ENCODE results near the gene GGA3.

The GGA3 gene

GRCh38 chr17:75250009-75250471 is 11.4 kb downstream of the GGA3 start:
- H3K4me3 ChIP-seq (ENCODE audit: low read length) = peak overlapping the region; percentile 50
- DNase-seq (ENCODE audit: low read depth) = peak; percentile 74
- TF ChIP-seq CTCF (conservative IDR thresholded peaks at IDR 0.05; ENCODE audit: low read length) = no peak

GRCh38 chr17:75249564-75249963 is 11.8 kb downstream of the GGA3 start:
- H3K4me3 ChIP-seq (ENCODE audit: low read length) = peak overlapping the region; percentile 50
- no peak for DNase-seq (ENCODE audit: low read depth)
- no peak for TF ChIP-seq CTCF (conservative IDR thresholded peaks at IDR 0.05; ENCODE audit: low read length)

GRCh38 chr17:75246404-75246803 is 15.0 kb downstream of the GGA3 start:
- DNase-seq (ENCODE audit: low read depth) = no peak
- no peak overlapping the region for H3K4me3 ChIP-seq (ENCODE audit: low read length)
- TF ChIP-seq CTCF (conservative IDR thresholded peaks at IDR 0.05; ENCODE audit: low read length) = no peak

GRCh38 chr17:75245011-75245410 is 16.4 kb downstream of the GGA3 start:
- no peak overlapping the region for H3K4me3 ChIP-seq (ENCODE audit: low read length)
- no peak for DNase-seq (ENCODE audit: low read depth)
- TF ChIP-seq CTCF (conservative IDR thresholded peaks at IDR 0.05; ENCODE audit: low read length) = no peak

- no peak for TF ChIP-seq CTCF (conservative IDR thresholded peaks at IDR 0.05; ENCODE audit: low read length)
- no peak for DNase-seq (ENCODE audit: low read depth)
Measured at GRCh38 chr17:75244133-75244866, 17.1 kb downstream of the GGA3 start.

GRCh38 chr17:75242461-75243042 is 18.9 kb downstream of the GGA3 start:
- DNase-seq (ENCODE audit: low read depth) = no peak
- TF ChIP-seq CTCF (conservative IDR thresholded peaks at IDR 0.05; ENCODE audit: low read length) = no peak
- H3K4me3 ChIP-seq (ENCODE audit: low read length) = no peak overlapping the region

More at GRCh38 chr17:75244133-75244866, 17.1 kb downstream of the GGA3 start:
- no peak overlapping the region for H3K4me3 ChIP-seq (ENCODE audit: low read length)

- no peak for TF ChIP-seq CTCF (conservative IDR thresholded peaks at IDR 0.05; ENCODE audit: low read length)
- H3K4me3 ChIP-seq (ENCODE audit: low read length) = no peak overlapping the region
- DNase-seq (ENCODE audit: low read depth) = peak; percentile 62
Measured at GRCh38 chr17:75241996-75242460, 19.4 kb downstream of the GGA3 start.

Measured in AG10803 (cell line).